GM21786 (cell line): ENCODE results near the gene POLR2I.
"Not testable (repeated sequence)": the region's sequence is repeated elsewhere in the genome, so short reads cannot be mapped to it uniquely, and the experiment has no call there.

Experiments used
- ATAC-seq: cut with Tn5 transposase; IDR thresholded peaks from one replicate; pipeline ENCODE4 v1.9.1; 2021; ENCODE audit not compliant: unreplicated experiment

Gene POLR2I

GRCh38 chr19:36101550-36102327, 12.9 kb downstream of the POLR2I start:
- no peak for ATAC-seq

- ATAC-seq: no peak
Observed at GRCh38 chr19:36100476-36100875, 14.2 kb downstream of the POLR2I start.

- ATAC-seq: no peak
Observed at GRCh38 chr19:36099166-36099785, 15.4 kb downstream of the POLR2I start.

- no peak for ATAC-seq
Observed at GRCh38 chr19:36097036-36097435, 17.6 kb downstream of the POLR2I start.

GRCh38 chr19:36093687-36094086, 21.0 kb downstream of the POLR2I start:
- ATAC-seq: no peak

- no peak for ATAC-seq
Observed at GRCh38 chr19:36093146-36093662, 21.5 kb downstream of the POLR2I start.

- ATAC-seq: no peak
Observed at GRCh38 chr19:36092566-36092965, 22.1 kb downstream of the POLR2I start.

GRCh38 chr19:36090910-36091695, 23.6 kb downstream of the POLR2I start:
- no peak for ATAC-seq

GRCh38 chr19:36089847-36090246, 24.8 kb downstream of the POLR2I start:
- ATAC-seq: no peak

- no peak for ATAC-seq
Observed at GRCh38 chr19:36086326-36086725, 28.3 kb downstream of the POLR2I start.

- ATAC-seq: no peak
Observed at GRCh38 chr19:36084231-36085009, 30.3 kb downstream of the POLR2I start.

- no peak for ATAC-seq
Observed at GRCh38 chr19:36082916-36083315, 31.8 kb downstream of the POLR2I start.

- ATAC-seq: no peak
Observed at GRCh38 chr19:36081894-36082293, 32.8 kb downstream of the POLR2I start.

GRCh38 chr19:36081385-36081784, 33.3 kb downstream of the POLR2I start:
- no peak for ATAC-seq

GRCh38 chr19:36079389-36079945, 35.2 kb downstream of the POLR2I start:
- no peak for ATAC-seq

- no peak for ATAC-seq
Observed at GRCh38 chr19:36073121-36073876, 41.4 kb downstream of the POLR2I start.

GRCh38 chr19:36072081-36072480, 42.6 kb downstream of the POLR2I start:
- no peak for ATAC-seq

- not testable (repeated sequence) for ATAC-seq
Observed at GRCh38 chr19:36068810-36069499, 45.7 kb downstream of the POLR2I start.

GRCh38 chr19:36067681-36068080, 47.0 kb downstream of the POLR2I start:
- ATAC-seq: no peak
